GM04503 (cell line): ENCODE measurements around the gene KNG1.
"Not testable (repeated sequence)": the region's sequence is repeated elsewhere in the genome, so short reads cannot be mapped to it uniquely, and the experiment has no call there.

Source experiments
- DNase-seq: peaks from one replicate; pipeline ENCODE4 v3.0.0-alpha.2; 2012; ENCODE audit warnings: low read depth

KNG1 gene

GRCh38 chr3:186710694-186711093 is 6.5 kb upstream of the KNG1 start:
- DNase-seq, result not testable (repeated sequence)

- DNase-seq, result no peak
These were observed 3.7 kb upstream of the KNG1 start for GRCh38 chr3:186713499-186713898.

GRCh38 chr3:186719945-186720739 is 3.0 kb downstream of the KNG1 start:
- DNase-seq, result no peak

GRCh38 chr3:186722457-186722856 is 5.3 kb downstream of the KNG1 start:
- no peak for DNase-seq

- DNase-seq, result no peak
These were observed 7.8 kb downstream of the KNG1 start for GRCh38 chr3:186724911-186725310.

- no peak for DNase-seq
These were observed 15.1 kb downstream of the KNG1 start for GRCh38 chr3:186732169-186732766.

GRCh38 chr3:186742618-186743380 is 25.6 kb downstream of the KNG1 start:
- DNase-seq, result no peak

GRCh38 chr3:186743666-186744065 is 26.5 kb downstream of the KNG1 start:
- no peak for DNase-seq

GRCh38 chr3:186746008-186746407 is 28.8 kb downstream of the KNG1 start:
- DNase-seq, result peak; percentile 67

- DNase-seq, result no peak
These were observed 33.2 kb downstream of the KNG1 start for GRCh38 chr3:186750316-186750715.

GRCh38 chr3:186751480-186751879 is 34.3 kb downstream of the KNG1 start:
- no peak for DNase-seq

- no peak for DNase-seq
These were observed 36.8 kb downstream of the KNG1 start for GRCh38 chr3:186754006-186754405.

GRCh38 chr3:186754871-186755270 is 37.7 kb downstream of the KNG1 start:
- no peak for DNase-seq

GRCh38 chr3:186757214-186757613 is 40.1 kb downstream of the KNG1 start:
- DNase-seq, result no peak

GRCh38 chr3:186757686-186758220 is 40.6 kb downstream of the KNG1 start:
- DNase-seq, result no peak

- no peak for DNase-seq
These were observed 42.2 kb downstream of the KNG1 start for GRCh38 chr3:186759231-186759930.

GRCh38 chr3:186760141-186760833 is 43.1 kb downstream of the KNG1 start:
- DNase-seq, result no peak

- no peak for DNase-seq
These were observed 43.8 kb downstream of the KNG1 start for GRCh38 chr3:186760897-186761447.

GRCh38 chr3:186772281-186772694 is 55.1 kb downstream of the KNG1 start:
- no peak for DNase-seq

- DNase-seq, result no peak
These were observed 55.7 kb downstream of the KNG1 start for GRCh38 chr3:186772701-186773417.
